ENCODE data around the gene HOXB9. TPM values are rescaled to one million over a fixed set of nuclear protein-coding genes. Genes with fewer than 3 reads are reported as not detected.

Gene HOXB9
- total RNA-seq, 4 donors from 2014 or later: not detected

DNA sequence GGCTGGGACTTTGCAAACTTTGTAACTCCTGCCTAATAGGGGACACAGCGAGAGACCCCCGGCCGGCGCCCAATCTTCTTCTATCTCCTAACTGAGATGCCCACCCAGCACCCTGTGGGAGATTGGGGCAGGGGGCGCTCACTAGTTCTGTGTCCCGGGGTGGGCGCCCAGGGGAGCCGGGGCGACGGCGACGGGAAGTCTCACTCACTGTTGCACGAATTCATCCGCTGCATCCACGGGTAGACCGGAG is 28.7 kb downstream of the HOXB9 start:
- intact Hi-C loops (cut with DNase I; ENCODE audit: low total_unique reads) (no loop called here), in situ Hi-C loops (cut with MboI; ENCODE audit: low sequenced_read_pairs in 4 of 4) (loop anchor here in 3 of 4 donors (10.0 kb wide), 2 partner anchors 253 to 263 kb away; no protein-coding TSS in a partner anchor)
- Histone ChIP-seq H3K4me3 (peak overlapping the region; percentile 48 to 72 (median 58)), H3K36me3 (no peaks in the 10 kb centered on the region), H3K27me3 (peaks cover 85 to 99% (median 94%) of the 10 kb centered on the region in 3 donors), H3K9me3 (no peaks in the 10 kb centered on the region), H3K27ac (peak overlapping the region; percentile 43 to 74 (median 72)), H3K4me1 (peaks cover 3 to 25% of the 10 kb centered on the region in 2 donors)
- TF ChIP-seq POLR2A (IDR thresholded peaks at IDR 0.05): no peak
- TF ChIP-seq, protein P1, sequence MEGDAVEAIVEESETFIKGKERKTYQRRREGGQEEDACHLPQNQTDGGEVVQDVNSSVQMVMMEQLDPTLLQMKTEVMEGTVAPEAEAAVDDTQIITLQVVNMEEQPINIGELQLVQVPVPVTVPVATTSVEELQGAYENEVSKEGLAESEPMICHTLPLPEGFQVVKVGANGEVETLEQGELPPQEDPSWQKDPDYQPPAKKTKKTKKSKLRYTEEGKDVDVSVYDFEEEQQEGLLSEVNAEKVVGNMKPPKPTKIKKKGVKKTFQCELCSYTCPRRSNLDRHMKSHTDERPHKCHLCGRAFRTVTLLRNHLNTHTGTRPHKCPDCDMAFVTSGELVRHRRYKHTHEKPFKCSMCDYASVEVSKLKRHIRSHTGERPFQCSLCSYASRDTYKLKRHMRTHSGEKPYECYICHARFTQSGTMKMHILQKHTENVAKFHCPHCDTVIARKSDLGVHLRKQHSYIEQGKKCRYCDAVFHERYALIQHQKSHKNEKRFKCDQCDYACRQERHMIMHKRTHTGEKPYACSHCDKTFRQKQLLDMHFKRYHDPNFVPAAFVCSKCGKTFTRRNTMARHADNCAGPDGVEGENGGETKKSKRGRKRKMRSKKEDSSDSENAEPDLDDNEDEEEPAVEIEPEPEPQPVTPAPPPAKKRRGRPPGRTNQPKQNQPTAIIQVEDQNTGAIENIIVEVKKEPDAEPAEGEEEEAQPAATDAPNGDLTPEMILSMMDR (IDR thresholded peaks at IDR 0.05 in 4 of 5, conservative IDR thresholded peaks at IDR 0.05 in 1 of 5): no peak
- ATAC-seq (no peak), DNase-seq (no peak)

- Histone ChIP-seq H3K27ac (peak overlapping the region; percentile 43 to 74 (median 72)), H3K4me3 (peak overlapping the region; percentile 48 to 72 (median 58)), H3K9me3 (no peaks in the 10 kb centered on the region), H3K36me3 (no peaks in the 10 kb centered on the region), H3K27me3 (peaks cover 80 to 99% (median 94%) of the 10 kb centered on the region in 3 donors), H3K4me1 (peaks cover 3 to 25% of the 10 kb centered on the region in 2 donors)
- no peak for ATAC-seq
- TF ChIP-seq, protein P1 (IDR thresholded peaks at IDR 0.05 in 4 of 5, conservative IDR thresholded peaks at IDR 0.05 in 1 of 5): no peak
- TF ChIP-seq POLR2A (IDR thresholded peaks at IDR 0.05): no peak
- intact Hi-C loops (cut with DNase I; ENCODE audit: low total_unique reads) (no loop called here), in situ Hi-C loops (cut with MboI; ENCODE audit: low sequenced_read_pairs in 4 of 4) (loop anchor here in 3 of 4 donors (10.0 kb wide), 2 partner anchors 252 to 262 kb away; no protein-coding TSS in a partner anchor)
- DNase-seq: no peak
These were observed 29.2 kb downstream of the HOXB9 start for GRCh38 chr17:48596735-48597527.

DNA sequence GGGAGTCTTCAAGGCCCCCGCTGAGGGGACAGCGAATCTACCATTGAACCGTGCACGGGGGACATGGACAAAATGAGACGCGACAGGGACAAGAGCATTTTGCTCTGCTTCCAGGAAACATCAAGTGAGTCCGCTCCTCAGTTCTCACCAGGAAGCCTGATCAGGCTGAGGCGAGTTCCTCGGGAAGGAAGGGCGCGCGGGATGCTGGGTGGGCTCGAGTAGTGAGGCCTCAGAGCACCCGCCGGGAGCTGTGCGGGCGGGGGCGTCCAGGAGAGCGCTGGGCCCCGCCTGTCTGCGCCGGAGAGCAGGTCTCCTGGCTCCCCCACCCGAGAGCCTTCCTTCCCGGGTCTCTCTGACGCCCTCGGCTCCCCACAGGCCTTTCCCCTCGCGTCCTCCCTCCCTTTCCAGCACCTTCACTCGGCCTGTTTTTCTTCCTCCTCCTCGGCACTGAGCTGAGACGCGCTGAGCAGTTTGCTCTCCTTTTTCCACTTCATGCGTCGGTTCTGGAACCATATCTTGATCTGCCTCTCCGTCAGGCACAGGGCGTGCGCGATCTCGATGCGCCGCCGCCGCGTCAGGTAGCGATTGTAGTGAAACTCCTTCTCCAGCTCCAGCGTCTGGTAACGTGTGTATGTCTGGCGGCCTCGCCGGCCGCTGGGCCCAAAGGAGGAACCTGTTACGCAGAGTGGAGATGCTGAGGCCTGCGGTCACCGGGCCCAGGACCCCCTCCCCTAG is 30.0 kb downstream of the HOXB9 start:
- ATAC-seq (no peak), DNase-seq (no peak)
- Histone ChIP-seq H3K36me3 (no peaks in the 10 kb centered on the region), H3K4me1 (peaks cover 3 to 25% of the 10 kb centered on the region in 2 donors), H3K4me3 (peak overlapping the region; percentile 17 to 72 (median 58)), H3K9me3 (no peaks in the 10 kb centered on the region), H3K27me3 (peaks cover 78 to 98% (median 94%) of the 10 kb centered on the region in 3 donors), H3K27ac (peak overlapping the region; percentile 36 to 74 (median 55))
- in situ Hi-C loops (cut with MboI; ENCODE audit: low sequenced_read_pairs in 4 of 4): loop anchor here in 3 of 4 donors (10.0 kb wide), 2 partner anchors 251 to 261 kb away; no protein-coding TSS in a partner anchor
- TF ChIP-seq, protein P1 (IDR thresholded peaks at IDR 0.05 in 4 of 5, conservative IDR thresholded peaks at IDR 0.05 in 1 of 5): no peak
- intact Hi-C loops (cut with DNase I; ENCODE audit: low total_unique reads): no loop called here

DNA sequence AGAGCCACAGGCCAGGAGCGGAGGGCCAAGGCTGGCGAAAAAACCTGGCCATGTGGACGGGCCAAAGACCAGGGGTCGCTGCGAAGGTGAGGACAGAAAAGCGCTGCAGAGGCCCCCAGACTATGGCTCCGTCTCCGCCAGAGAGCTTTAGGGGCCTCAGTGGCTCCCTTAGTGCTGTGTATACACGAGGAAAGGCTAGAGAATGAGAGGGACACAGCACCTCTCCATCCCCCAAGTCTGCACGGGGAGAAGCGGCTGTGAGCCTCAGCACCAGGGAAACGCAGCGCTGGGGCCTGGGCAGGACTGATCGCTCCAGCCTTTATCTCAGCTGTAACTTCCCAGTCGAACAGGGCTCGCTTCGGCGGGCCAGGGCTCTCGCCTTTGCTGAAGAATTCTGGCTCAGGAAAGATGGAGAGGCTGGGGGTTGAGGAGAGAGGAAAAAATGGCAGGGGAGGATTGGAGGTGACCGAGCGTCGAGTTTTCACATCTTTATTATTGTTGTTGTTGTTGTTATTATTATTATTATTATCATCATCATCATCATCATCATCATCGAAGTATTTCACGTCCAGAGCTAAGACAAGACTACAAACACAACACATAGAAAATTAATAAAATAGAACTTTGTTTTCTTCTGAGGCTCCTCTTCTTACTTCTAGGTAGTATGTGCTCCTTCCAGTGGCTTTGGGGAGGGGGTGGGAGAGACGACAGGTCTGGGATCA is 30.7 kb downstream of the HOXB9 start:
- in situ Hi-C loops (cut with MboI; ENCODE audit: low sequenced_read_pairs in 4 of 4): loop anchor here in 3 of 4 donors (10.0 kb wide), 2 partner anchors 251 to 261 kb away; no protein-coding TSS in a partner anchor
- Histone ChIP-seq H3K27ac (peak overlapping the region in 2 of 4 donors; percentile 70 to 74), H3K9me3 (no peaks in the 10 kb centered on the region), H3K27me3 (peaks cover 75 to 95% (median 92%) of the 10 kb centered on the region in 3 donors), H3K4me1 (peaks cover 3 to 25% of the 10 kb centered on the region in 2 donors), H3K4me3 (no peak overlapping the region), H3K36me3 (no peaks in the 10 kb centered on the region)
- DNase-seq (no peak), ATAC-seq (no peak)
- TF ChIP-seq, protein P1 (IDR thresholded peaks at IDR 0.05 in 4 of 5, conservative IDR thresholded peaks at IDR 0.05 in 1 of 5): no peak
- TF ChIP-seq POLR2A (IDR thresholded peaks at IDR 0.05): no peak
- intact Hi-C loops (cut with DNase I; ENCODE audit: low total_unique reads): no loop called here

All from gastrocnemius medialis (tissue), 4 donors.